Endothelial cell of umbilical vein (primary cell): ENCODE data around the gene MT1X. TPM values are rescaled to one million over a fixed set of nuclear protein-coding genes. Genes with fewer than 3 reads are reported as not detected.

Source experiments
- BruUV-seq: library from RNA; stranded (reverse); fragments of 400-500 nt; replicated peaks from 2 replicates; lab custom pipeline; 2021; lab: Mats Ljungman, UMichigan
- CTCF ChIA-PET: fragments of 300-600, 350-600 bp; sonication (Branson Sonifier 250); formaldehyde crosslinking; loops from one replicate; lab custom pipeline; 2021; ENCODE audit warnings: antibody characterized with exemption, inconsistent platforms; lab: Charles Lee
- POLR2A ChIA-PET: fragments of 300-600, 350-600 bp; sonication (Branson Sonifier 250); formaldehyde crosslinking; loops from one replicate; lab custom pipeline; 2021; ENCODE audit warnings: antibody characterized with exemption, inconsistent platforms; lab: Charles Lee
- DNase-seq: peaks from one replicate; pipeline ENCODE4 v3.0.0-alpha.2; 2011; ENCODE audit warnings: low read depth, low spot score
- FAIRE-seq: peaks from 2 replicates; lab custom pipeline; 2011; peaks lifted over from hg19 to GRCh38; lab: Jason Lieb, UNC
- H2AFZ ChIP-seq: 2 replicates; pipeline ENCODE4 v1.6.0; 2012; ENCODE audit warnings: low read depth, low read length, control low read depth, inconsistent platforms
- H3K27ac ChIP-seq: 2 replicates; pipeline ENCODE4 v1.5.1; 2011; ENCODE audit warnings: low read depth, mild to moderate bottlenecking, control low read depth, low read length, moderate library complexity; ENCODE audit not compliant: insufficient read depth
- H3K27me3 ChIP-seq, 2 experiments: 2 replicates each; pipeline versions ENCODE4 v1.6.0 to v1.6.1; 2011; ENCODE audit warnings: low read length in 2 of 2, mixed read lengths in 1 of 2; ENCODE audit not compliant: control insufficient read depth in 2 of 2, insufficient read depth in 2 of 2
- H3K36me3 ChIP-seq, 2 experiments: 2 replicates in 1 of 2; 3 replicates in 1 of 2; pipeline ENCODE4 v1.5.1; 2011; ENCODE audit warnings: low read length in 2 of 2, mild to moderate bottlenecking in 1 of 2, moderate library complexity in 1 of 2; ENCODE audit not compliant: control insufficient read depth in 2 of 2, insufficient read depth in 2 of 2; ENCODE audit errors: extremely low read depth in 1 of 2
- H3K4me1 ChIP-seq: 3 replicates; pipeline ENCODE4 v1.5.1; 2011; ENCODE audit warnings: mild to moderate bottlenecking, low read length; ENCODE audit not compliant: control insufficient read depth, insufficient read depth; ENCODE audit errors: extremely low read depth
- H3K4me2 ChIP-seq: 2 replicates; pipeline ENCODE4 v1.6.1; 2011; ENCODE audit warnings: low read length, control low read depth, mixed read lengths; ENCODE audit not compliant: insufficient read depth
- H3K4me3 ChIP-seq, 3 experiments: fragments of 200-600 bp in 1 of 3; sonication (generic), shearing (Covaris generic) in 1 of 3; replicated peaks in 1 of 3; 2 replicates each; pipeline ENCODE4 v1.5.1; 2011 to 2016; ENCODE audit warnings: control low read depth in 3 of 3, low read length in 3 of 3, mild to moderate bottlenecking in 2 of 3, inconsistent platforms in 1 of 3, low read depth in 1 of 3, moderate library complexity in 1 of 3; ENCODE audit not compliant: insufficient read depth in 1 of 3
- H3K79me2 ChIP-seq: 2 replicates; pipeline ENCODE4 v1.6.0; 2012; ENCODE audit warnings: low read length, inconsistent platforms; ENCODE audit not compliant: control insufficient read depth, insufficient read depth
- H3K9ac ChIP-seq: replicated peaks from 2 replicates; pipeline ENCODE3; 2011; ENCODE audit warnings: low read length, control low read depth; ENCODE audit not compliant: insufficient read depth; ENCODE audit errors: extremely low read depth
- H3K9me1 ChIP-seq: replicated peaks from 3 replicates; pipeline ENCODE4 v1.6.0; 2011; ENCODE audit warnings: mild to moderate bottlenecking, low read length; ENCODE audit not compliant: control insufficient read depth, insufficient read depth; ENCODE audit errors: extremely low read depth
- H3K9me3 ChIP-seq: replicated peaks from 2 replicates; pipeline ENCODE4 v1.5.1; 2012; ENCODE audit warnings: low read length, inconsistent platforms; ENCODE audit not compliant: control insufficient read depth, insufficient read depth
- H4K20me1 ChIP-seq: replicated peaks from 2 replicates; pipeline ENCODE3; 2011; ENCODE audit warnings: mild to moderate bottlenecking, low read length; ENCODE audit not compliant: control insufficient read depth, insufficient read depth; ENCODE audit errors: extremely low read depth
- CTCF ChIP-seq, 2 donors: IDR thresholded peaks; 1 replicate in 1 of 2; 2 replicates in 1 of 2; pipeline ENCODE4 v1.5.1; 2011; ENCODE audit warnings: low read length in 2 of 2, mild to moderate bottlenecking in 2 of 2, moderate library complexity in 2 of 2, control low read depth in 1 of 2, inconsistent platforms in 1 of 2, low read depth in 1 of 2; ENCODE audit not compliant: insufficient read depth in 1 of 2; ENCODE audit errors: extremely low read depth in 1 of 2
- EZH2 ChIP-seq: IDR thresholded peaks from 2 replicates; pipeline ENCODE4 v1.6.1; 2012; ENCODE audit warnings: borderline replicate concordance, low read depth, mild to moderate bottlenecking, moderate library complexity, low read length, inconsistent platforms; ENCODE audit not compliant: severe bottlenecking
- FOS ChIP-seq: IDR thresholded peaks from 2 replicates; pipeline ENCODE4 v1.6.1; 2011; ENCODE audit warnings: mild to moderate bottlenecking, low read length, moderate library complexity, borderline replicate concordance; ENCODE audit not compliant: insufficient read depth
- GATA2 ChIP-seq: IDR thresholded peaks from 2 replicates; pipeline ENCODE4 v1.7.0; 2011; ENCODE audit warnings: low read depth, mild to moderate bottlenecking, moderate library complexity, mixed read lengths, low read length; ENCODE audit not compliant: insufficient read length, insufficient read depth
- JUN ChIP-seq: IDR thresholded peaks from 2 replicates; pipeline ENCODE4 v1.6.1; 2011; ENCODE audit warnings: borderline replicate concordance, low read depth; ENCODE audit not compliant: insufficient read length, insufficient read depth
- MAX ChIP-seq: IDR thresholded peaks from 2 replicates; pipeline ENCODE4 v1.6.1; 2011; ENCODE audit not compliant: insufficient read depth, insufficient read length
- MYC ChIP-seq: IDR thresholded peaks from one replicate; pipeline ENCODE4 v1.6.1; 2011; ENCODE audit warnings: mild to moderate bottlenecking, low read depth, low read length
- POLR2A ChIP-seq: IDR thresholded peaks from 2 replicates; pipeline ENCODE4 v1.6.1; 2012; ENCODE audit warnings: low read depth, mild to moderate bottlenecking, control low read depth, low read length
- POLR2AphosphoS5 ChIP-seq: IDR thresholded peaks from 2 replicates; pipeline ENCODE4 v1.6.1; 2012; ENCODE audit warnings: low read depth, mild to moderate bottlenecking, control low read depth, low read length, moderate library complexity; ENCODE audit not compliant: insufficient read depth
- dilution Hi-C: fragments of 300-500 bp; cut with MboI; formaldehyde crosslinking; loops from one replicate; pipeline ENCODE4 v1.15.0; 2019; ENCODE audit warnings: low sequenced_read_pairs; ENCODE audit not compliant: extremely low pct_ligation_motif_present
- intact Hi-C: fragments of 100-400 bp; cut with micrococcal nuclease; formaldehyde crosslinking; loops from one replicate; pipeline ENCODE4 v1.10.0; 2022
- polyA plus RNA-seq, 4 experiments: library from polyadenylated mRNA; depleted of rRNA in 3 of 4; stranded (reverse) in 3 of 4; unstranded in 1 of 4; fragments of >200 nt; gene quantifications; 2 replicates each; pipeline versions ENCODE4 v1.2.1 to v1.2.3, GENCODE V29; 2011 to 2012; ENCODE audit warnings: missing spikeins in 1 of 4
- total RNA-seq: library from RNA; stranded (reverse); gene quantifications from 2 replicates; pipeline ENCODE4 v1.2.3, GENCODE V29; 2021

Gene MT1X
- total and polyA plus RNA-seq, 2 donors (not counting 3 experiments of a cell fraction or from before 2014, with no cell fraction given): 15.6 to 46.7 TPM

- Histone ChIP-seq H3K36me3 (no peaks in the 10 kb centered on the region), H2AFZ (no peak overlapping the region), H3K9me3 (no peaks in the 10 kb centered on the region), H4K20me1 (no peaks in the 10 kb centered on the region), H3K27me3 (peaks cover 34 to 39% of the 10 kb centered on the region in 2 experiments), H3K4me1 (peaks cover 16% of the 10 kb centered on the region), H3K27ac (no peak overlapping the region), H3K4me3 (no peak overlapping the region), H3K9ac (no peak overlapping the region), H3K79me2 (no peaks in the 10 kb centered on the region), H3K4me2 (no peak overlapping the region), H3K9me1 (no peaks in the 10 kb centered on the region)
- no peak for DNase-seq
- FAIRE-seq: no peak
- intact Hi-C loops (no loop called here), dilution Hi-C loops (no loop called here)
- ChIA-PET CTCF (interaction anchor here (0.6 to 1.5 kb wide), 2 partner anchors 30 to 91 kb away, joined by 3 to 5 read pairs; no protein-coding TSS in a partner anchor), POLR2A (interaction anchor here (1.0 kb wide), 1 partner anchor 10 kb away, joined by 3 read pairs; no protein-coding TSS in a partner anchor)
- TF ChIP-seq EZH2 (no peak), POLR2A (no peak), GATA2 (no peak), CTCF (IDR thresholded peaks at IDR 0.05; ENCODE audit: extremely low read depth in 1 of 2, insufficient read depth in 1 of 2, low read depth in 1 of 2, low read length in 2 of 2) (no peak), JUN (no peak), FOS (no peak), MAX (no peak), MYC (no peak), POLR2AphosphoS5 (no peak)
- BruUV-seq: no TSS peak
These were observed 48.7 kb upstream of the MT1X start for GRCh38 chr16:56633535-56633934.
